Pancreas (tissue), 10 donors: ENCODE results near the gene GPRASP2. TPM values are rescaled to one million over a fixed set of nuclear protein-coding genes. Genes with fewer than 3 reads are reported as not detected.
"Not testable (repeated sequence)": the region's sequence is repeated elsewhere in the genome, so short reads cannot be mapped to it uniquely, and the experiment has no call there.

Experiments
- ATAC-seq, 4 donors: fragments of 200-7000 bp; cut with Tn5 transposase; one replicate each; pipeline versions ENCODE4 v1.8.0 to v1.9.1; 2020; ENCODE audit warnings: mild to moderate bottlenecking in 4 of 4, moderate library complexity in 4 of 4
- DNase-seq, 6 donors: peaks; one replicate each; pipeline ENCODE4 v3.0.0-alpha.2; 2020
- FAIRE-seq: peaks from 2 replicates; lab custom pipeline; 2012; peaks lifted over from hg19 to GRCh38; lab: Jason Lieb, UNC
- H3K27ac ChIP-seq, 4 donors: fragments of 200-600 bp; sonication (generic); 1 replicate in 3 of 4; 2 replicates in 1 of 4; pipeline versions ENCODE4 v1.5.0 to v1.8.0; 2020
- H3K27me3 ChIP-seq, 4 donors: fragments of 200-600 bp; one replicate each; pipeline ENCODE4 v1.8.0; 2021
- H3K36me3 ChIP-seq, 3 donors: fragments of 200-600 bp; sonication (generic) in 1 of 3; one replicate each; pipeline versions ENCODE4 v1.5.0 to v1.8.0; 2020 to 2021
- H3K4me1 ChIP-seq, 3 donors: fragments of 200-600 bp; one replicate each; pipeline ENCODE4 v1.8.0; 2021
- H3K4me3 ChIP-seq, 4 donors: fragments of 200-600 bp; sonication (generic) in 2 of 4; one replicate each; pipeline versions ENCODE4 v1.5.0 to v1.8.0; 2020 to 2021
- H3K9me3 ChIP-seq, 4 donors: fragments of 200-600 bp; one replicate each; pipeline ENCODE4 v1.8.0; 2021
- CTCF ChIP-seq, 4 donors: fragments of 200-600 bp; sonication (generic) in 3 of 4; IDR thresholded peaks; one replicate each; pipeline versions ENCODE4 v1.5.0 to v1.8.0; 2021; ENCODE audit warnings: antibody characterized with exemption in 4 of 4
- WGBS, 2 donors: extraction: QIAGEN DNeasy Blood & Tissue Kit; methylation state at CpG; one replicate each; pipeline ENCODE4 v1.1.7; 2013; 5-methylcytosine and 5-hydroxymethylcytosine counted together
- intact Hi-C, 3 donors: fragments of 100-400 bp; cut with DNase I; formaldehyde crosslinking; loops; one replicate each; pipeline versions ENCODE4 v1.11.1 to v1.14.2; 2022
- polyA plus RNA-seq, 2 donors: library from polyadenylated mRNA; stranded (reverse); fragments of 200-250 nt; gene quantifications; one replicate each; pipeline ENCODE4 v1.2.3, GENCODE V29; 2013
- total RNA-seq, 6 donors: library from RNA; stranded (reverse); fragmentation: NEBNext Ultra II Directional in 4 of 6; extraction: Animal tissue kit (Norgen Biotek cat#: 25700) in 4 of 6; gene quantifications; one replicate each; pipeline versions ENCODE4 v1.2.1 to v1.2.4, GENCODE V29; 2021 to 2023
- donor health status: healthy with polysubstance abuse.
- donor health status: DM: no; HTN: no; CAD: no; lungs with moderate emphysema.
- donor health status: DM: no; HTN: no; CAD: no.
- donor health status: control.
- donor health status: control.
- donor health status: Bipolar disorder and iron deficiency.
- donor health status: DM: yes; HTN: yes; CAD: no.
- donor health status: DM: no; HTN: no; CAD: no.
- donor health status: DM: no; HTN: no; CAD: no.
- donor health status: DM: yes; HTN: yes; CAD: no.

GPRASP2 gene
- 1 to 10 TPM; 4.9 to 8.3 (median 6.8) TPM for total RNA-seq
- 10 to 100 TPM in 1 of 2 donors, 1 to 10 TPM in 1; 4.2 to 13.3 TPM for polyA plus RNA-seq

- no peak for FAIRE-seq
- 1 to 38% methylated on average over 57 to 68 of the region's 68 CpGs for WGBS, 2 donors
- peak within 1 kb of the TSS; percentile 40 to 60 (median 50) for H3K4me3 ChIP-seq
- peak; percentile 87 to 88 (median 88) for ATAC-seq
- H3K36me3 ChIP-seq = no peaks in the 10 kb centered on the region
- TF ChIP-seq CTCF (IDR thresholded peaks at IDR 0.05) = no peak
- no peaks in the 10 kb centered on the region for H3K4me1 ChIP-seq
- H3K9me3 ChIP-seq = no peaks in the 10 kb centered on the region
- H3K27ac ChIP-seq = peak within 1 kb of the TSS; percentile 49 to 83 (median 68)
- H3K27me3 ChIP-seq = no peaks in the 10 kb centered on the region
- intact Hi-C loops = no loop called here
- DNase-seq = peak; percentile 46 to 81 (median 59)
These were observed at the start of gene GPRASP2 for GRCh38 chrX:102712216-102712966. TSS of gene GPRASP2 (plus strand) at chrX:102712448. CDS start at chrX:102714870, 2,422 bp downstream.

DNA sequence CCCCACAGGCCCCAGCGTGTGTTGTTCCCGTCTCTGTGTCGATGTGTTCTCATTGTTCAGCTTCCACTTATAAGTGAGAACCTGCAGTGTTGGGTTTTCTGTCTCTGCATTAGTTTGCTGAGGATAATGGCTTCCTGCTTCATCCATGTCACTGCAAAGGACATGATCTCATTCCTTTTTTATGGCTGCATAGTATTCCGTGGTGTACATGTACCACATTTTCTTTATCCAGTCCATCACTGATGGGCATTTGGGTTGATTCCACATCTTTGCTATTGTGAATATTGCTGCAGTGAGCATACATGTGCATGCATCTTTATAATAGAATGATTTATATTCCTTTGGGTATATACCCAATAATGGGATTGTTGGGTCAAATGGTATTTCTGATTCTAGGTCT lies 48.4 kb upstream of the GPRASP2 start:
- FAIRE-seq = not testable (repeated sequence)
- 93 to 99% methylated on average over 4 of the region's 4 CpGs for WGBS, 2 donors

GRCh38 chrX:102667034-102667433 lies 45.2 kb upstream of the GPRASP2 start:
- H3K9me3 ChIP-seq, H3K36me3 ChIP-seq, intact Hi-C loops, DNase-seq, ATAC-seq, H3K27ac ChIP-seq, H3K4me1 ChIP-seq, FAIRE-seq, H3K27me3 ChIP-seq, H3K4me3 ChIP-seq: not testable (repeated sequence)
- 91% methylated on average over 1 of the region's 1 CpG for WGBS, 2 donors

More for the DNA sequence above, 48.4 kb upstream of the GPRASP2 start:
- H3K9me3 ChIP-seq, DNase-seq, H3K4me3 ChIP-seq, H3K27me3 ChIP-seq, H3K36me3 ChIP-seq, intact Hi-C loops, H3K4me1 ChIP-seq, ATAC-seq, H3K27ac ChIP-seq: not testable (repeated sequence)

DNA sequence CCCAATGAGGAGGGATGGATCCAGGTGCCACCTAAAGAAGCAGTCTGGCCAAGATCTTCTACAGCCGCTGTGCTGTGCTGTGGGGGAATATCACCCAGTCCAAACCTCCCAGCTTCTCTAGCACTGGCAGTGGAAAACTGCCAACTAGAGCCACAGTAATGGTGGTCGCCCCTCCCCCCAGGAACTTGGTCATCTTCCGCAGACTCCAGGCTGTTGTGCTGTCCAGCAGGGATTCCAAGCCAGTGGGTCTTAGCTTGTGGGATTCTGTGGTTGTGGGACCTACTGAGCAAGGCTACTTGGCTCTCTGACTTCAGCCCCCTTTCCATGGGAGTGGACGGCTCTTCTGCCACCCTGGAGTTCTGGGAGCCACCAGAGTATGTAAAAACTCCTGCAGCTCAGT lies 42.7 kb upstream of the GPRASP2 start:
- FAIRE-seq = no peak
- Histone ChIP-seq H3K27me3 (no peaks in the 10 kb centered on the region), H3K36me3 (no peaks in the 10 kb centered on the region), H3K4me3 (no peak overlapping the region), H3K27ac (no peak overlapping the region), H3K9me3 (no peaks in the 10 kb centered on the region), H3K4me1 (peaks cover 0 to 9% (median 0%) of the 10 kb centered on the region in 3 donors)
- DNase-seq = no peak
- intact Hi-C loops = no loop called here
- 75 to 91% methylated on average over 4 of the region's 4 CpGs for WGBS, 2 donors
- no peak for TF ChIP-seq CTCF (IDR thresholded peaks at IDR 0.05)
- ATAC-seq = no peak

DNA sequence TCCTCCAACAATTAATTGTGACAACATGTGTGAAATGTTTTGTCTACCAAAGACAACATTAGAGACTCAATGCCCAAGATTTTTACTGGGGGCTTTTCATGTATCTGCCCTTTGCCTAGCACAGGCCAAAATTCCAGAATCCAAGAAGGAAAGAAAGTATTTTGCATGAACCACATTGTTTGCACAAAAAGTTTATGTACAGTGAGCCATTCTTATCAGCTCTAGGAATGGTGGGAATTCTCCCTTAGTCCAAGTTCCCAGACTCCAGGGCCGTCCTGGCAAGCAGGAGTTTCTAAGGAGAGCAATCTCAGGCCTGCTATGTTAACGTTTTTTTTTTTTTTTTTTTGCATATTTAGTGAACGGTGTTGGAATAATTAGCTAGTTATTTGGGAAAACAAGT lies 39.4 kb upstream of the GPRASP2 start:
- FAIRE-seq = no peak
- Histone ChIP-seq H3K4me3 (no peak overlapping the region), H3K27ac (no peak overlapping the region), H3K36me3 (no peaks in the 10 kb centered on the region), H3K27me3 (no peaks in the 10 kb centered on the region), H3K9me3 (no peaks in the 10 kb centered on the region), H3K4me1 (peaks cover 0 to 9% (median 0%) of the 10 kb centered on the region in 3 donors)
- TF ChIP-seq CTCF (IDR thresholded peaks at IDR 0.05) = no peak
- intact Hi-C loops = no loop called here
- DNase-seq = no peak
- peak; percentile 60 to 93 (median 75) for ATAC-seq
- 11 to 18% methylated on average over 3 of the region's 3 CpGs for WGBS, 2 donors

GRCh38 chrX:102677479-102677878 lies 34.8 kb upstream of the GPRASP2 start:
- H3K27ac ChIP-seq, H3K27me3 ChIP-seq, H3K9me3 ChIP-seq, DNase-seq, H3K36me3 ChIP-seq, H3K4me3 ChIP-seq, FAIRE-seq, intact Hi-C loops, ATAC-seq, H3K4me1 ChIP-seq: not testable (repeated sequence)
- WGBS, 2 donors = 73 to 100% methylated on average over 1 of the region's 1 CpG
